GM12892 (cell line): ENCODE results near the gene PLCL1.

ENCODE experiments used
- POLR2A ChIP-seq: IDR thresholded peaks from 2 replicates; pipeline ENCODE4 v1.6.1; 2011; ENCODE audit warnings: low read depth, low read length, control low read depth
- TAF1 ChIP-seq: IDR thresholded peaks from 2 replicates; pipeline ENCODE4 v1.6.1; 2011; ENCODE audit warnings: low read depth, mild to moderate bottlenecking, control low read depth, low read length, borderline replicate concordance

DNA sequence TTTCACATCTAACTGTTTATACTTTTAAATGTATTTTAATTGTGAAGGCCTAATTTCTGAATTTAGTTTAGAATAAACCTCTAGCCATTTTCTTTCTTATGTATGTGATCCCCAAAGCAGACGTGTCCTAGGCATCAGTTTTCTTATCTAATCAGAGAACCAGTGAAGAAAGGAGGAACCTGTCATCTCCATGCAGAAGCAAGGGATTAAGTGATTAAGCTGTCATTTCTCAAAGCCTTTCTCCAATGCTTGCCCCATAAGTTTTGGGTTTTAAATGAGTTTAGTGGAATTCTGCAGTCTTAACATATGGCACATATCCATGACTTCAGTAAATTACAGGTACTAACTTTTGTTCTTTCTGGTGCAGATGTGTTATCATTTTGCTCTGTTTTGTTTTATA is 190.4 kb downstream of the PLCL1 start:
- TF ChIP-seq POLR2A = no peak
- no peak for TF ChIP-seq TAF1
